A673 (cell line): ENCODE results near the gene CLEC5A. TPM values are rescaled to one million over a fixed set of nuclear protein-coding genes. Genes with fewer than 3 reads are reported as not detected.

ENCODE experiments used
- BruUV-seq: library from RNA; stranded (reverse); fragments of 400-500 nt; replicated peaks from 2 replicates; lab custom pipeline; 2021; lab: Mats Ljungman, UMichigan
- CTCF ChIA-PET: fragments of 300-600 bp; sonication (Branson Sonifier 250); formaldehyde crosslinking; loops from one replicate; lab custom pipeline; 2022; ENCODE audit warnings: antibody characterized with exemption; lab: Charles Lee
- POLR2A ChIA-PET: fragments of 300-600 bp; sonication (Branson Sonifier 250); formaldehyde crosslinking; loops from one replicate; lab custom pipeline; 2022; ENCODE audit warnings: antibody characterized with exemption; ENCODE audit not compliant: low non-redundant PET; lab: Charles Lee
- DNase-seq: peaks from one replicate; pipeline ENCODE4 v3.0.0-alpha.2; 2015; ENCODE audit warnings: low spot score
- H3K27ac ChIP-seq: fragments of 200-600 bp; sonication (generic); 2 replicates; pipeline ENCODE4 v1.5.1; 2016; ENCODE audit warnings: mixed run types, low read depth, mild to moderate bottlenecking, mixed read lengths, antibody characterized with exemption, low read length; ENCODE audit not compliant: poor library complexity, severe bottlenecking
- H3K27me3 ChIP-seq: fragments of 200-600 bp; sonication (generic); replicated peaks from 2 replicates; pipeline ENCODE4 v1.6.1; 2017; ENCODE audit warnings: mixed run types, low read depth, mild to moderate bottlenecking, mixed read lengths, antibody characterized with exemption, low read length; ENCODE audit not compliant: insufficient read depth, poor library complexity
- H3K36me3 ChIP-seq: fragments of 200-600 bp; sonication (generic); 2 replicates; pipeline ENCODE4 v1.6.1; 2016; ENCODE audit warnings: mixed run types, mild to moderate bottlenecking, mixed read lengths, antibody characterized with exemption, low read length; ENCODE audit not compliant: insufficient read depth, poor library complexity, severe bottlenecking
- H3K4me1 ChIP-seq: fragments of 200-600 bp; sonication (generic); 2 replicates; pipeline ENCODE4 v1.6.1; 2017; ENCODE audit warnings: mixed run types, mild to moderate bottlenecking, mixed read lengths, antibody characterized with exemption, low read length; ENCODE audit not compliant: insufficient read depth, poor library complexity, severe bottlenecking
- H3K4me3 ChIP-seq: fragments of 200-600 bp; sonication (generic); 2 replicates; pipeline ENCODE4 v1.5.1; 2016; ENCODE audit warnings: low read depth, mixed run types, mild to moderate bottlenecking, mixed read lengths, low read length; ENCODE audit not compliant: poor library complexity, severe bottlenecking
- H3K9me3 ChIP-seq: fragments of 200-600 bp; sonication (generic); 2 replicates; pipeline ENCODE4 v1.6.1; 2016; ENCODE audit warnings: mixed run types, low read depth, mild to moderate bottlenecking, mixed read lengths, antibody characterized with exemption, low read length; ENCODE audit not compliant: poor library complexity, severe bottlenecking
- CTCF ChIP-seq: fragments of 300-800, 200-600 bp; sonication (generic); conservative IDR thresholded peaks from 2 replicates; pipeline ENCODE4 v1.5.1; 2017; ENCODE audit warnings: low read depth, mild to moderate bottlenecking, antibody characterized with exemption, low read length, moderate library complexity, mixed read lengths
- EZH2 ChIP-seq: fragments of 200-600 bp; sonication (generic); IDR thresholded peaks from 2 replicates; pipeline ENCODE4 v1.6.1; 2017; ENCODE audit warnings: borderline replicate concordance, low read depth, mild to moderate bottlenecking, mixed read lengths, antibody characterized with exemption, low read length; ENCODE audit not compliant: poor library complexity, severe bottlenecking
- intact Hi-C: fragments of 100-400 bp; cut with micrococcal nuclease; formaldehyde crosslinking; loops from one replicate; pipeline ENCODE4 v1.10.0; 2022; ENCODE audit not compliant: unreplicated experiment
- total RNA-seq: library from RNA; stranded (reverse); gene quantifications from 2 replicates; pipeline ENCODE4 v1.2.3, GENCODE V29; 2021

CLEC5A gene
- total RNA-seq, 1 experiment from 2014 or later: not detected

- ChIA-PET POLR2A (no interaction called here), CTCF (no interaction called here)
- intact Hi-C loops: no loop called here
- no peak for DNase-seq
- no TSS peak for BruUV-seq
- TF ChIP-seq EZH2 (no peak), CTCF (no peak)
- Histone ChIP-seq H3K9me3 (no peaks in the 10 kb centered on the region), H3K4me1 (no peaks in the 10 kb centered on the region), H3K27me3 (no peaks in the 10 kb centered on the region), H3K27ac (no peak overlapping the region), H3K4me3 (no peak overlapping the region), H3K36me3 (no peaks in the 10 kb centered on the region)
These were observed 65.8 kb downstream of the CLEC5A start for GRCh38 chr7:141880960-141881359.

- POLR2A ChIA-PET: no interaction called here
- Histone ChIP-seq H3K27ac (no peak overlapping the region), H3K4me1 (no peaks in the 10 kb centered on the region), H3K4me3 (no peak overlapping the region), H3K27me3 (no peaks in the 10 kb centered on the region), H3K36me3 (no peaks in the 10 kb centered on the region), H3K9me3 (no peaks in the 10 kb centered on the region)
- CTCF ChIA-PET: no interaction called here
- DNase-seq: no peak
- intact Hi-C loops: no loop called here
- no peak for TF ChIP-seq CTCF
- TF ChIP-seq EZH2: no peak
- no TSS peak for BruUV-seq
These were observed 69.4 kb downstream of the CLEC5A start for GRCh38 chr7:141877365-141877764.

Other genes with a start within 250 kb of the CLEC5A start
- 11.9 and 12.3 TPM in 2 replicates for gene DENND11, start 244.8 kb downstream of the CLEC5A start, total RNA-seq
- gene WEE2, start 238.6 kb downstream of the CLEC5A start, total RNA-seq: 0.09 TPM in 1 of 2 replicates, not detected in the other
- 186 and 189 TPM in 2 replicates for gene SSBP1, start 208.6 kb downstream of the CLEC5A start, total RNA-seq
- gene TAS2R3, start 182.9 kb downstream of the CLEC5A start, total RNA-seq: 0.94 and 0.99 TPM in 2 replicates
- 0.56 and 0.66 TPM in 2 replicates for gene TAS2R4, start 170.3 kb downstream of the CLEC5A start, total RNA-seq
- 0.43 and 0.72 TPM in 2 replicates for gene TAS2R5, start 156.8 kb downstream of the CLEC5A start, total RNA-seq
- gene PRSS37, start 105.5 kb downstream of the CLEC5A start, total RNA-seq: not detected in 2 replicates
- gene OR9A4, start 30.6 kb downstream of the CLEC5A start, total RNA-seq: not detected in 2 replicates
- not detected in 2 replicates for gene TAS2R38, start 26.8 kb upstream of the CLEC5A start, total RNA-seq
- not detected in 2 replicates for gene MGAM, start 48.9 kb upstream of the CLEC5A start, total RNA-seq
- gene MGAM2, start 164.7 kb upstream of the CLEC5A start, total RNA-seq: not detected in 2 replicates